Right lung (tissue), 5 donors: ENCODE measurements around the gene HMCN2. TPM values are rescaled to one million over a fixed set of nuclear protein-coding genes. Genes with fewer than 3 reads are reported as not detected.
"Not testable (repeated sequence)": the region's sequence is repeated elsewhere in the genome, so short reads cannot be mapped to it uniquely, and the experiment has no call there.

Experiments
- DNase-seq, 2 donors: peaks; one replicate each; pipeline ENCODE4 v3.0.0-alpha.2; 2013
- polyA plus RNA-seq, 5 donors: library from polyadenylated mRNA; unstranded; fragments of 120-200 nt; gene quantifications; one replicate each; pipeline versions ENCODE4 v1.2.1 to v1.2.3, GENCODE V29; 2013; ENCODE audit warnings: inconsistent platforms in 1 of 5, low replicate concordance in 1 of 5; ENCODE audit not compliant: insufficient read length in 5 of 5, insufficient read depth in 1 of 5

The HMCN2 gene
- polyA plus RNA-seq, 5 donors: 0.21 to 2.1 (median 0.55) TPM

- DNase-seq: no peak
Measured at GRCh38 chr9:130387905-130388304, 122.3 kb downstream of the HMCN2 start.

GRCh38 chr9:130390390-130390789, 124.8 kb downstream of the HMCN2 start:
- DNase-seq: no peak

GRCh38 chr9:130390986-130391385, 125.4 kb downstream of the HMCN2 start:
- DNase-seq: no peak

GRCh38 chr9:130391866-130392265, 126.3 kb downstream of the HMCN2 start:
- DNase-seq: no peak

GRCh38 chr9:130393681-130394071, 128.1 kb downstream of the HMCN2 start:
- no peak for DNase-seq

- no peak for DNase-seq
Measured at GRCh38 chr9:130394320-130394719, 128.8 kb downstream of the HMCN2 start.

- no peak for DNase-seq
Measured at GRCh38 chr9:130394814-130395470, 129.4 kb downstream of the HMCN2 start.

- no peak for DNase-seq
Measured at GRCh38 chr9:130395810-130396435, 130.4 kb downstream of the HMCN2 start.

- no peak for DNase-seq
Measured at GRCh38 chr9:130396581-130396980, 131.0 kb downstream of the HMCN2 start.

GRCh38 chr9:130398487-130399240, 133.1 kb downstream of the HMCN2 start:
- DNase-seq: no peak

- DNase-seq: no peak
Measured at GRCh38 chr9:130399768-130400167, 134.2 kb downstream of the HMCN2 start.

- DNase-seq: no peak
Measured at GRCh38 chr9:130400870-130401269, 135.3 kb downstream of the HMCN2 start.

- not testable (repeated sequence) for DNase-seq
Measured at GRCh38 chr9:130401742-130402141, 136.2 kb downstream of the HMCN2 start.

GRCh38 chr9:130402243-130402642, 136.7 kb downstream of the HMCN2 start:
- no peak for DNase-seq

- DNase-seq: no peak
Measured at GRCh38 chr9:130402645-130403440, 137.3 kb downstream of the HMCN2 start.

- DNase-seq: no peak
Measured at GRCh38 chr9:130405657-130406257, 140.2 kb downstream of the HMCN2 start.

- no peak for DNase-seq
Measured at GRCh38 chr9:130406278-130406895, 140.8 kb downstream of the HMCN2 start.

- DNase-seq: no peak
Measured at GRCh38 chr9:130407916-130408663, 142.5 kb downstream of the HMCN2 start.

- no peak for DNase-seq
Measured at GRCh38 chr9:130408669-130409068, 143.1 kb downstream of the HMCN2 start.

- no peak for DNase-seq
Measured at GRCh38 chr9:130409246-130409645, 143.7 kb downstream of the HMCN2 start.
